ENCODE results near the gene UBE2D4.

UBE2D4 gene

GRCh38 chr7:43902542-43903054 lies 23.6 kb upstream of the UBE2D4 start:
- peaks cover 43% of the 10 kb centered on the region for H3K4me1 Mint-ChIP-seq
- no peaks in the 10 kb centered on the region for H3K9me3 Mint-ChIP-seq
- no peaks in the 10 kb centered on the region for H3K27me3 Mint-ChIP-seq
- no peak overlapping the region for H3K27ac Mint-ChIP-seq
- no peak overlapping the region for H3K4me3 Mint-ChIP-seq
- ATAC-seq (no peak), DNase-seq (no peak)

- Mint-ChIP-seq H3K27me3 (no peaks in the 10 kb centered on the region), H3K4me1 (peaks cover 43% of the 10 kb centered on the region), H3K27ac (no peak overlapping the region), H3K4me3 (peak overlapping the region; percentile 92 to 94), H3K9me3 (no peaks in the 10 kb centered on the region)
- DNase-seq (no peak), ATAC-seq (peak; percentile 59)
These were observed 21.6 kb upstream of the UBE2D4 start for GRCh38 chr7:43904533-43905208.

GRCh38 chr7:43905209-43905946 lies 20.9 kb upstream of the UBE2D4 start:
- Mint-ChIP-seq H3K27me3 (no peaks in the 10 kb centered on the region), H3K4me1 (peaks cover 43% of the 10 kb centered on the region), H3K9me3 (no peaks in the 10 kb centered on the region), H3K4me3 (peak overlapping the region; percentile 92 to 94), H3K27ac (peak overlapping the region; percentile 99)
- ATAC-seq (no peak), DNase-seq (no peak)

- Mint-ChIP-seq H3K4me1 (peaks cover 43% of the 10 kb centered on the region), H3K27ac (peak overlapping the region; percentile 99), H3K4me3 (peak overlapping the region; percentile 92 to 94), H3K27me3 (no peaks in the 10 kb centered on the region), H3K9me3 (no peaks in the 10 kb centered on the region)
- DNase-seq (peak in 1 of 2 donors; percentile 37), ATAC-seq (peak; percentile 64)
These were observed 20.3 kb upstream of the UBE2D4 start for GRCh38 chr7:43905956-43906330.

- peak; percentile 46 to 55 for DNase-seq
- no peaks in the 10 kb centered on the region for H3K27me3 Mint-ChIP-seq
- H3K9me3 Mint-ChIP-seq = no peaks in the 10 kb centered on the region
- ATAC-seq = peak; percentile 85
- peak within 1 kb of the TSS; percentile 92 to 94 for H3K4me3 Mint-ChIP-seq
- H3K4me1 Mint-ChIP-seq = peaks cover 40% of the 10 kb centered on the region
- H3K27ac Mint-ChIP-seq = peak within 1 kb of the TSS; percentile 99
These were observed 19.8 kb upstream of the UBE2D4 start, which contains the start of gene URGCP for GRCh38 chr7:43906331-43907010. URGCP (minus strand) TSS chr7:43906596; CDS start chr7:43906575, 21 bp downstream.

GRCh38 chr7:43914795-43915194 lies 11.4 kb upstream of the UBE2D4 start:
- Mint-ChIP-seq H3K4me3 (no peak overlapping the region), H3K9me3 (no peaks in the 10 kb centered on the region), H3K27me3 (no peaks in the 10 kb centered on the region), H3K4me1 (peaks cover 7% of the 10 kb centered on the region), H3K27ac (no peak overlapping the region)
- DNase-seq (no peak), ATAC-seq (no peak)

- Mint-ChIP-seq H3K4me1 (peaks cover 8% of the 10 kb centered on the region), H3K4me3 (no peak overlapping the region), H3K27ac (no peak overlapping the region), H3K9me3 (no peaks in the 10 kb centered on the region), H3K27me3 (no peaks in the 10 kb centered on the region)
- no peak for ATAC-seq
- no peak for DNase-seq
These were observed 10.3 kb upstream of the UBE2D4 start for GRCh38 chr7:43915907-43916306.

GRCh38 chr7:43921423-43921822 lies 4.8 kb upstream of the UBE2D4 start:
- peaks cover 20% of the 10 kb centered on the region for H3K4me1 Mint-ChIP-seq
- no peaks in the 10 kb centered on the region for H3K27me3 Mint-ChIP-seq
- no peak overlapping the region for H3K27ac Mint-ChIP-seq
- ATAC-seq (no peak), DNase-seq (no peak)
- no peaks in the 10 kb centered on the region for H3K9me3 Mint-ChIP-seq
- H3K4me3 Mint-ChIP-seq = no peak overlapping the region

- Mint-ChIP-seq H3K4me1 (peaks cover 32% of the 10 kb centered on the region), H3K27me3 (no peaks in the 10 kb centered on the region), H3K27ac (no peak overlapping the region), H3K4me3 (no peak overlapping the region), H3K9me3 (no peaks in the 10 kb centered on the region)
- ATAC-seq (no peak), DNase-seq (no peak)
These were observed 3.5 kb upstream of the UBE2D4 start for GRCh38 chr7:43922726-43923125.

GRCh38 chr7:43926798-43927123 lies 525 bp downstream of the UBE2D4 start:
- DNase-seq (no peak), ATAC-seq (peak; percentile 40)
- peak overlapping the region; percentile 94 to 97 for H3K4me3 Mint-ChIP-seq
- no peaks in the 10 kb centered on the region for H3K9me3 Mint-ChIP-seq
- peaks cover 40% of the 10 kb centered on the region for H3K4me1 Mint-ChIP-seq
- no peaks in the 10 kb centered on the region for H3K27me3 Mint-ChIP-seq
- H3K27ac Mint-ChIP-seq = peak overlapping the region; percentile 77 to 98

GRCh38 chr7:43927810-43928209 lies 1.6 kb downstream of the UBE2D4 start:
- ATAC-seq (no peak), DNase-seq (no peak)
- no peaks in the 10 kb centered on the region for H3K27me3 Mint-ChIP-seq
- no peak overlapping the region for H3K4me3 Mint-ChIP-seq
- peaks cover 40% of the 10 kb centered on the region for H3K4me1 Mint-ChIP-seq
- no peak overlapping the region for H3K27ac Mint-ChIP-seq
- no peaks in the 10 kb centered on the region for H3K9me3 Mint-ChIP-seq

GRCh38 chr7:43929529-43930457 lies 3.6 kb downstream of the UBE2D4 start:
- H3K4me1 Mint-ChIP-seq = peaks cover 34% of the 10 kb centered on the region
- H3K4me3 Mint-ChIP-seq = no peak overlapping the region
- ATAC-seq (no peak), DNase-seq (no peak)
- H3K9me3 Mint-ChIP-seq = no peaks in the 10 kb centered on the region
- H3K27me3 Mint-ChIP-seq = no peaks in the 10 kb centered on the region
- no peak overlapping the region for H3K27ac Mint-ChIP-seq

GRCh38 chr7:43931346-43931745 lies 5.1 kb downstream of the UBE2D4 start:
- no peaks in the 10 kb centered on the region for H3K27me3 Mint-ChIP-seq

GRCh38 chr7:43933902-43934560 lies 7.8 kb downstream of the UBE2D4 start:
- H3K27me3 Mint-ChIP-seq = no peaks in the 10 kb centered on the region
- no peak overlapping the region for H3K27ac Mint-ChIP-seq
- no peak for ATAC-seq
- H3K9me3 Mint-ChIP-seq = no peaks in the 10 kb centered on the region
- no peak overlapping the region for H3K4me3 Mint-ChIP-seq
- DNase-seq = no peak
- H3K4me1 Mint-ChIP-seq = peaks cover 7% of the 10 kb centered on the region

More at GRCh38 chr7:43931346-43931745, 5.1 kb downstream of the UBE2D4 start:
- DNase-seq (no peak), ATAC-seq (no peak)
- H3K4me3 Mint-ChIP-seq = peak overlapping the region in 1 of 2 donors; percentile 37
- H3K27ac Mint-ChIP-seq = no peak overlapping the region
- peaks cover 29% of the 10 kb centered on the region for H3K4me1 Mint-ChIP-seq
- H3K9me3 Mint-ChIP-seq = no peaks in the 10 kb centered on the region

Measured in stimulated activated naive CD8-positive, alpha-beta T cell treated with anti-CD3 and anti-CD28 coated beads, Interleukin-15, amount 100 ng/mL, for 72 hours (primary cell).